ENCODE results near the gene ZFYVE9.
A peak's percentile ranks its signal among the peaks of the same experiment; 100 is the strongest.
"Not testable (repeated sequence)": the region's sequence is repeated elsewhere in the genome, so short reads cannot be mapped to it uniquely, and the experiment has no call there.

ZFYVE9 gene

GRCh38 chr1:52367272-52367671 is 225.4 kb downstream of the ZFYVE9 start:
- no peak for DNase-seq (ENCODE audit: low read depth in 2 of 2)

GRCh38 chr1:52368383-52369172 is 226.7 kb downstream of the ZFYVE9 start:
- DNase-seq (ENCODE audit: low read depth in 2 of 2): peak in 1 of 2 experiments; percentile 43

- not testable (repeated sequence) for DNase-seq (ENCODE audit: low read depth in 2 of 2)
These were observed 228.0 kb downstream of the ZFYVE9 start for GRCh38 chr1:52369851-52370250.

- no peak for DNase-seq (ENCODE audit: low read depth in 2 of 2)
These were observed 243.5 kb downstream of the ZFYVE9 start for GRCh38 chr1:52385376-52385775.

- no peak for DNase-seq (ENCODE audit: low read depth in 2 of 2)
These were observed 244.6 kb downstream of the ZFYVE9 start for GRCh38 chr1:52386458-52386857.

- no peak for DNase-seq (ENCODE audit: low read depth in 2 of 2)
These were observed 251.3 kb downstream of the ZFYVE9 start for GRCh38 chr1:52393174-52393573.
